ENCODE data around the gene CYP2A6. TPM values are rescaled to one million over a fixed set of nuclear protein-coding genes. Genes with fewer than 3 reads are reported as not detected.

The CYP2A6 gene
- total and polyA plus RNA-seq, 4 experiments from 2014 or later = 0.23 TPM; not detected in 3

GRCh38 chr19:40809358-40810086 lies 40.7 kb downstream of the CYP2A6 start:
- peaks cover 14 to 40% of the 10 kb centered on the region in 2 donors for H3K36me3 Mint-ChIP-seq
- H3K27me3 Mint-ChIP-seq = no peaks in the 10 kb centered on the region
- Histone ChIP-seq H3K4me3 (ENCODE audit: low read length in 2 of 2) (no peak overlapping the region), H3K36me3 (ENCODE audit: insufficient read depth, low read length) (peaks cover 24% of the 10 kb centered on the region), H3K27me3 (ENCODE audit: insufficient read depth, low read length) (no peaks in the 10 kb centered on the region), H3K9me3 (ENCODE audit: control insufficient read depth in 1 of 2, low read length in 2 of 2) (no peaks in the 10 kb centered on the region), H3K27ac (ENCODE audit: low read depth, low read length) (no peak overlapping the region), H3K4me1 (ENCODE audit: insufficient read depth, low read length) (peaks cover 76% of the 10 kb centered on the region)
- peak overlapping the region in 5 of 7 donors; percentile 32 to 91 (median 65) for H3K27ac Mint-ChIP-seq
- DNase-seq = no peak
- peak overlapping the region in 1 of 8 donors; percentile 52 for H3K4me3 Mint-ChIP-seq
- ChIA-PET POLR2A (ENCODE audit: partially characterized antibody) (interaction anchor here (4.2 to 15.6 kb wide), 3 partner anchors 11 to 56 kb away, joined by 35 to 369 read pairs (median 133); partner anchors contain the start of genes ACTMAP, EGLN2, MIA and RAB4B), CTCF (ENCODE audit: partially characterized antibody) (interaction anchor here (3.9 to 4.5 kb wide), 2 partner anchors 10 to 32 kb away, joined by 27 to 46 read pairs; partner anchors contain the start of gene RAB4B)
- peaks cover 0 to 1% (median 0%) of the 10 kb centered on the region in 8 donors for H3K9me3 Mint-ChIP-seq
- peaks cover 46 to 86% (median 61%) of the 10 kb centered on the region in 4 donors for H3K4me1 Mint-ChIP-seq
- intact Hi-C loops (cut with micrococcal nuclease) = no loop called here

GRCh38 chr19:40808497-40808896 lies 41.8 kb downstream of the CYP2A6 start:
- Histone ChIP-seq H3K27me3 (ENCODE audit: insufficient read depth, low read length) (no peaks in the 10 kb centered on the region), H3K4me3 (ENCODE audit: low read length in 2 of 2) (no peak overlapping the region), H3K4me1 (ENCODE audit: insufficient read depth, low read length) (peaks cover 85% of the 10 kb centered on the region), H3K36me3 (ENCODE audit: insufficient read depth, low read length) (peaks cover 24% of the 10 kb centered on the region), H3K9me3 (ENCODE audit: control insufficient read depth in 1 of 2, low read length in 2 of 2) (no peaks in the 10 kb centered on the region), H3K27ac (ENCODE audit: low read depth, low read length) (peak overlapping the region; percentile 84)
- no peaks in the 10 kb centered on the region for H3K27me3 Mint-ChIP-seq
- H3K4me1 Mint-ChIP-seq = peaks cover 53 to 91% (median 70%) of the 10 kb centered on the region in 4 donors
- peak overlapping the region in 6 of 7 donors; percentile 18 to 100 (median 95) for H3K27ac Mint-ChIP-seq
- peaks cover 17 to 47% of the 10 kb centered on the region in 2 donors for H3K36me3 Mint-ChIP-seq
- POLR2A ChIA-PET (ENCODE audit: partially characterized antibody) = interaction anchor here (4.2 to 15.6 kb wide), 3 partner anchors 10 to 55 kb away, joined by 35 to 369 read pairs (median 133); partner anchors contain the start of genes ACTMAP, EGLN2, MIA and RAB4B
- CTCF ChIA-PET (ENCODE audit: partially characterized antibody) = interaction anchor here (2.5 to 4.5 kb wide), 4 partner anchors 11 to 147 kb away, joined by 14 to 46 read pairs (median 32); partner anchors contain the start of genes EGLN2 and RAB4B
- intact Hi-C loops (cut with micrococcal nuclease) = no loop called here
- H3K4me3 Mint-ChIP-seq = peak overlapping the region in 2 of 8 donors; percentile 21 to 90
- peaks cover 0 to 1% (median 0%) of the 10 kb centered on the region in 8 donors for H3K9me3 Mint-ChIP-seq
- DNase-seq = no peak

GRCh38 chr19:40808021-40808325 lies 42.3 kb downstream of the CYP2A6 start:
- Histone ChIP-seq H3K4me3 (ENCODE audit: low read length in 2 of 2) (no peak overlapping the region), H3K27me3 (ENCODE audit: insufficient read depth, low read length) (no peaks in the 10 kb centered on the region), H3K9me3 (ENCODE audit: control insufficient read depth in 1 of 2, low read length in 2 of 2) (no peaks in the 10 kb centered on the region), H3K36me3 (ENCODE audit: insufficient read depth, low read length) (peaks cover 24% of the 10 kb centered on the region), H3K4me1 (ENCODE audit: insufficient read depth, low read length) (peaks cover 91% of the 10 kb centered on the region), H3K27ac (ENCODE audit: low read depth, low read length) (peak overlapping the region; percentile 84)
- Mint-ChIP-seq H3K4me1 (peaks cover 57 to 96% (median 75%) of the 10 kb centered on the region in 4 donors), H3K27me3 (no peaks in the 10 kb centered on the region), H3K27ac (peak overlapping the region; percentile 91 to 100 (median 99)), H3K4me3 (peak overlapping the region in 6 of 8 donors; percentile 6 to 90 (median 32)), H3K36me3 (peaks cover 17 to 51% of the 10 kb centered on the region in 2 donors), H3K9me3 (peaks cover 0 to 1% (median 0%) of the 10 kb centered on the region in 8 donors)
- intact Hi-C loops (cut with micrococcal nuclease) = no loop called here
- ChIA-PET POLR2A (ENCODE audit: partially characterized antibody) (interaction anchor here (1.8 to 15.6 kb wide), 5 partner anchors 9 to 145 kb away, joined by 12 to 369 read pairs (median 35); partner anchors contain the start of genes ACTMAP, COQ8B, EGLN2 and ITPKC), CTCF (ENCODE audit: partially characterized antibody) (interaction anchor here (1.6 to 4.5 kb wide), 7 partner anchors 10 to 146 kb away, joined by 3 to 46 read pairs (median 14); partner anchors contain the start of genes EGLN2 and RAB4B)
- DNase-seq = no peak

GRCh38 chr19:40807147-40808020 lies 42.9 kb downstream of the CYP2A6 start:
- ChIA-PET POLR2A (ENCODE audit: partially characterized antibody) (interaction anchor here (0.9 to 15.6 kb wide), 10 partner anchors 9 to 202 kb away, joined by 3 to 369 read pairs (median 14); partner anchors contain the start of genes ACTMAP, COQ8B, EGLN2 and ITPKC), CTCF (ENCODE audit: partially characterized antibody) (interaction anchor here (0.8 to 4.5 kb wide), 19 partner anchors 9 to 202 kb away, joined by 3 to 46 read pairs (median 9); partner anchors contain the start of genes ACTMAP, COQ8B, EGLN2 and ITPKC)
- intact Hi-C loops (cut with micrococcal nuclease) = loop anchor here (2.0 kb wide), 1 partner anchor 145 kb away; no protein-coding TSS in a partner anchor
- peaks cover 24% of the 10 kb centered on the region for H3K36me3 ChIP-seq (ENCODE audit: insufficient read depth, low read length)
- H3K4me1 Mint-ChIP-seq = peaks cover 61 to 96% (median 76%) of the 10 kb centered on the region in 4 donors
- H3K27ac ChIP-seq (ENCODE audit: low read depth, low read length) = peak overlapping the region; percentile 84
- peaks cover 0 to under 1% (median 0%) of the 10 kb centered on the region in 8 donors for H3K9me3 Mint-ChIP-seq
- H3K27ac Mint-ChIP-seq = peak overlapping the region; percentile 91 to 100 (median 99)
- no peaks in the 10 kb centered on the region for H3K27me3 Mint-ChIP-seq
- no peaks in the 10 kb centered on the region for H3K27me3 ChIP-seq (ENCODE audit: insufficient read depth, low read length)
- DNase-seq = no peak
- no peaks in the 10 kb centered on the region for H3K9me3 ChIP-seq (ENCODE audit: control insufficient read depth in 1 of 2, low read length in 2 of 2)
- peak overlapping the region; percentile 80 to 90 (median 88) for H3K4me3 Mint-ChIP-seq
- H3K4me3 ChIP-seq (ENCODE audit: low read length in 2 of 2) = peak overlapping the region in 1 of 2 donors; percentile 17
- peaks cover 96% of the 10 kb centered on the region for H3K4me1 ChIP-seq (ENCODE audit: insufficient read depth, low read length)
- H3K36me3 Mint-ChIP-seq = peaks cover 18 to 57% of the 10 kb centered on the region in 2 donors

GRCh38 chr19:40806423-40807146 lies 43.7 kb downstream of the CYP2A6 start:
- DNase-seq = peak; percentile 82 to 92 (median 83)
- H3K4me3 Mint-ChIP-seq = peak overlapping the region; percentile 80 to 90 (median 88)
- no peaks in the 10 kb centered on the region for H3K27me3 Mint-ChIP-seq
- H3K4me3 ChIP-seq (ENCODE audit: low read length in 2 of 2) = peak overlapping the region in 1 of 2 donors; percentile 23
- peak overlapping the region; percentile 84 for H3K27ac ChIP-seq (ENCODE audit: low read depth, low read length)
- H3K9me3 ChIP-seq (ENCODE audit: control insufficient read depth in 1 of 2, low read length in 2 of 2) = no peaks in the 10 kb centered on the region
- H3K4me1 ChIP-seq (ENCODE audit: insufficient read depth, low read length) = peaks cover 97% of the 10 kb centered on the region
- H3K36me3 Mint-ChIP-seq = peaks cover 26 to 65% of the 10 kb centered on the region in 2 donors
- H3K27ac Mint-ChIP-seq = peak overlapping the region; percentile 91 to 100 (median 99)
- intact Hi-C loops (cut with micrococcal nuclease) = loop anchor here (1.0 to 2.0 kb wide), 2 partner anchors 8 to 144 kb away; no protein-coding TSS in a partner anchor
- peaks cover 64 to 96% (median 78%) of the 10 kb centered on the region in 4 donors for H3K4me1 Mint-ChIP-seq
- no peaks in the 10 kb centered on the region for H3K9me3 Mint-ChIP-seq
- ChIA-PET CTCF (ENCODE audit: partially characterized antibody) (interaction anchor here (0.7 to 4.5 kb wide), 21 partner anchors 9 to 336 kb away, joined by 3 to 46 read pairs (median 6); partner anchors contain the start of genes ACTMAP, COQ8B, EGLN2 and ITPKC), POLR2A (ENCODE audit: partially characterized antibody) (interaction anchor here (0.9 to 15.6 kb wide), 12 partner anchors 8 to 456 kb away, joined by 3 to 369 read pairs (median 10); partner anchors contain the start of genes ACTMAP, COQ8B, EGLN2 and ITPKC)
- H3K36me3 ChIP-seq (ENCODE audit: insufficient read depth, low read length) = peaks cover 24% of the 10 kb centered on the region
- no peaks in the 10 kb centered on the region for H3K27me3 ChIP-seq (ENCODE audit: insufficient read depth, low read length)

All from CD4-positive, alpha-beta memory T cell (primary cell).